Measurements from ENCODE around the gene WDR35.

DNA sequence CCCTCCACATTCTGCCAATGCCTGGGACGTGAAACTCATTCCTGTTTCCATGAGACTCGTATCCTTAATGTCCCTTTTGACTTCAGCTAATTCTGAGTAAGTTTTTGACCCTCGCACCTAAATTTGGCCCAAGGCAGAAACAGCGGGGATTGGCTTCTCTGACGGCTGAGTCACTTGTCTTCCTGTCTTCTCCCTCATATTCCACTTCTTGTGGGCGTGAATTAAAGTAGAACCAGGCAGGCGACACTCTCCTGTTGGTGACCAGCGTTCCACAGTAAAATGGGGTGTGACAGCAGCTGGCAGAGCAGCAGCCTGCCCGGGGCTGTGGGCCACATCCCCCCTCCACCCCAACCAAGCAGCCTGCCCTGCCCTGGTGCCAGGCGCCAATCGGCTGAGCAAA is 103.6 kb downstream of the WDR35 start:
- TF ChIP-seq TAF1 (IDR thresholded peaks at IDR 0.05; ENCODE audit: low read depth, low read length) = no peak
- TF ChIP-seq POLR2A (IDR thresholded peaks at IDR 0.05; ENCODE audit: low read depth, low read length) = no peak
- no peak for TF ChIP-seq PAX5 (IDR thresholded peaks at IDR 0.05; ENCODE audit: insufficient read depth, low read length, severe bottlenecking)
